ENCODE data around the gene ISG20L2. TPM values are rescaled to one million over a fixed set of nuclear protein-coding genes. Genes with fewer than 3 reads are reported as not detected.

The ISG20L2 gene
- total RNA-seq, 1 experiment from 2014 or later: 41.7 TPM

GRCh38 chr1:156773607-156774006 is 45.0 kb upstream of the ISG20L2 start:
- Histone ChIP-seq H3K27me3 (ENCODE audit: insufficient read depth, low read length) (no peaks in the 10 kb centered on the region), H3K36me3 (ENCODE audit: control insufficient read depth in 1 of 2, insufficient read depth in 2 of 2, low read length in 2 of 2) (peaks cover 5 to 22% of the 10 kb centered on the region in 2 experiments; a peak in 2 of 4 replicates), H3K9me3 (ENCODE audit: control insufficient read depth in 1 of 2, insufficient read depth in 1 of 2, low read depth in 1 of 2, low read length in 2 of 2) (no peaks in the 10 kb centered on the region), H3K4me3 (replicated peaks in 1 of 2; ENCODE audit: low read depth in 1 of 2, low read length in 2 of 2) (no peak overlapping the region), H3K79me2 (ENCODE audit: insufficient read depth, low read length) (peaks cover 97% of the 10 kb centered on the region), H4K20me1 (ENCODE audit: insufficient read depth) (no peaks in the 10 kb centered on the region), H3K4me1 (ENCODE audit: control insufficient read depth in 1 of 2, insufficient read depth in 2 of 2, low read length in 2 of 2) (peaks cover 7 to 11% of the 10 kb centered on the region in 2 experiments), H3K9ac (ENCODE audit: low read length) (no peak overlapping the region), H3K27ac (ENCODE audit: low read depth, low read length) (no peak overlapping the region), H3K9me2 (ENCODE audit: insufficient read depth) (no peaks in the 10 kb centered on the region), H3K4me2 (ENCODE audit: low read length) (no peak overlapping the region), H2AFZ (ENCODE audit: low read depth, low read length, poor library complexity, severe bottlenecking) (no peak overlapping the region)
- ChIA-PET RAD21 (ENCODE audit: low non-redundant PET in 1 of 2, low total read pairs in 2 of 2, uncharacterized antibody in 2 of 2, unreplicated experiment in 2 of 2) (no interaction called here), CTCF (no interaction called here), POLR2A (no interaction called here)
- no TSS peak for BruUV-seq (replicated peaks)
- intact Hi-C loops (cut with micrococcal nuclease): no loop called here
- ATAC-seq (peak; percentile 50; the same call in 1 of the 2 replicates), DNase-seq (ENCODE audit: low read depth, low spot score) (no peak)
- no peak for TF ChIP-seq YY1 (IDR thresholded peaks at IDR 0.05; ENCODE audit: extremely low read depth, insufficient replicate concordance, low read depth, low read length)
- peak in 1 of 3 experiments; percentile 27; a peak in 1 of 6 replicates for TF ChIP-seq CTCF (IDR thresholded peaks at IDR 0.05 in 2 of 3, conservative IDR thresholded peaks at IDR 0.05 in 1 of 3; ENCODE audit: borderline replicate concordance in 1 of 3, insufficient read depth in 1 of 3, low read depth in 2 of 3, low read length in 2 of 3)

GRCh38 chr1:156772728-156773497 is 44.3 kb upstream of the ISG20L2 start:
- ATAC-seq (no peak), DNase-seq (ENCODE audit: low read depth, low spot score) (no peak)
- no peak for TF ChIP-seq JUND (IDR thresholded peaks at IDR 0.05)
- TF ChIP-seq TCF7L2 (IDR thresholded peaks at IDR 0.05; ENCODE audit: borderline replicate concordance, extremely low read depth, insufficient read depth, insufficient read length): no peak
- TF ChIP-seq ATF3 (IDR thresholded peaks at IDR 0.05): no peak
- no peak for TF ChIP-seq EZH2 (IDR thresholded peaks at IDR 0.05)
- no peak for TF ChIP-seq EGR1 (IDR thresholded peaks at IDR 0.05; ENCODE audit: low read depth)
- no peak for TF ChIP-seq ZFX (IDR thresholded peaks at IDR 0.05)
- no peak for TF ChIP-seq CBX3 (IDR thresholded peaks at IDR 0.05; ENCODE audit: low read depth)
- TF ChIP-seq ELF1 (IDR thresholded peaks at IDR 0.05; ENCODE audit: borderline replicate concordance, low read depth): no peak
- TF ChIP-seq POLR2A (IDR thresholded peaks at IDR 0.05; ENCODE audit: borderline replicate concordance, extremely low read depth, insufficient read depth, insufficient read length): no peak
- TF ChIP-seq CEBPB (IDR thresholded peaks at IDR 0.05; ENCODE audit: low read depth): no peak
- ChIA-PET POLR2A (interaction anchor here (0.6 kb wide), 1 partner anchor 21 kb away, joined by 6 read pairs; no protein-coding TSS in a partner anchor), RAD21 (ENCODE audit: low non-redundant PET in 1 of 2, low total read pairs in 2 of 2, uncharacterized antibody in 2 of 2, unreplicated experiment in 2 of 2) (no interaction called here), CTCF (interaction anchor here (1.5 kb wide), 2 partner anchors 41 to 155 kb away, joined by 4 read pairs; no protein-coding TSS in a partner anchor)
- H3K79me2 ChIP-seq (ENCODE audit: insufficient read depth, low read length): peaks cover 97% of the 10 kb centered on the region
- no peak overlapping the region for H3K4me2 ChIP-seq (ENCODE audit: low read length)
- H3K27ac ChIP-seq (ENCODE audit: low read depth, low read length): no peak overlapping the region
- H3K27me3 ChIP-seq (ENCODE audit: insufficient read depth, low read length): no peaks in the 10 kb centered on the region
- no peak overlapping the region for H2AFZ ChIP-seq (ENCODE audit: low read depth, low read length, poor library complexity, severe bottlenecking)
- H3K9ac ChIP-seq (ENCODE audit: low read length): no peak overlapping the region
- H4K20me1 ChIP-seq (ENCODE audit: insufficient read depth): no peaks in the 10 kb centered on the region
- BruUV-seq (replicated peaks): no TSS peak
- no peaks in the 10 kb centered on the region for H3K9me2 ChIP-seq (ENCODE audit: insufficient read depth)
- no peaks in the 10 kb centered on the region for H3K9me3 ChIP-seq (ENCODE audit: control insufficient read depth in 1 of 2, insufficient read depth in 1 of 2, low read depth in 1 of 2, low read length in 2 of 2)
- intact Hi-C loops (cut with micrococcal nuclease): no loop called here
- no peak overlapping the region for H3K4me3 ChIP-seq (replicated peaks in 1 of 2; ENCODE audit: low read depth in 1 of 2, low read length in 2 of 2)
- H3K36me3 ChIP-seq (ENCODE audit: control insufficient read depth in 1 of 2, insufficient read depth in 2 of 2, low read length in 2 of 2): peaks cover 5 to 22% of the 10 kb centered on the region in 2 experiments; a peak in 2 of 4 replicates
- peaks cover 7 to 12% of the 10 kb centered on the region in 2 experiments for H3K4me1 ChIP-seq (ENCODE audit: control insufficient read depth in 1 of 2, insufficient read depth in 2 of 2, low read length in 2 of 2)

Measured in HCT116 (cell line).